Erythroblast (primary cell): ENCODE measurements around the gene BACH2.

ENCODE experiments used
- GATA1 ChIP-seq: IDR thresholded peaks from 2 replicates; pipeline ENCODE4 v1.6.1; 2011; ENCODE audit warnings: low read depth, mild to moderate bottlenecking, control low read depth, low read length, moderate library complexity
- POLR2A ChIP-seq: IDR thresholded peaks from 2 replicates; pipeline ENCODE4 v1.6.1; 2011; ENCODE audit warnings: mild to moderate bottlenecking, low read length

DNA sequence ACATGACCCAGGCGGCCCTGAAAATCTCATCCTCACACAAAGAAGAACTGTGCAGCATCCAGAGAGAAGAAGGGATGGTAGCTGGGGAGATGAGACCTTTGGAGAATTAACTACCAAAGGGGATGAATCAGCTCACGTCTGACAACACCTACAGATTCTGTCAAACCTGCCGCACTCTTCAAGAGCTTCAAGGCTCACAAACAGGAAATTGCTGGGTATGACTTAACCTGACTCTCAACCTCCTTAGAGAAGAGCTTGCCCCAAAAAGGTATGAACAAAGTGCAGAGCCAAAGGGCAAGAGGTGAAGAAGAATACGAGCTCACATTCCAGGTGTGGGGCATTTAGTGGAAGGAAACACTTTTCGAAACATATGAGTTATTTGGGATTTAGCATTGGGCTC, 139.8 kb downstream of the BACH2 start:
- TF ChIP-seq POLR2A (no peak), GATA1 (no peak)
